Adrenal gland (tissue), 12 donors: ENCODE results near the gene GLS. TPM values are rescaled to one million over a fixed set of nuclear protein-coding genes. Genes with fewer than 3 reads are reported as not detected.

Experiments
- DNase-seq, 7 donors: peaks; one replicate each; pipeline ENCODE4 v3.0.0-alpha.2; 2019 to 2020
- H3K27ac ChIP-seq, 5 donors: fragments of 200-600 bp; sonication (generic) in 4 of 5; 1 replicate in 3 of 5; 2 replicates in 2 of 5; pipeline versions ENCODE4 v1.5.1 to v1.8.0; 2016 to 2020; ENCODE audit warnings: mild to moderate bottlenecking in 1 of 5
- H3K27me3 ChIP-seq: fragments of 200-600 bp; 2 replicates; pipeline ENCODE4 v1.8.0; 2021
- H3K36me3 ChIP-seq, 2 donors: fragments of 200-600 bp; replicated peaks in 1 of 2; 1 replicate in 1 of 2; 2 replicates in 1 of 2; pipeline versions ENCODE4 v1.5.1 to v1.8.0; 2018 to 2022
- H3K4me1 ChIP-seq, 2 donors: fragments of 200-600 bp; replicated peaks in 1 of 2; 1 replicate in 1 of 2; 2 replicates in 1 of 2; pipeline versions ENCODE4 v1.5.1 to v1.8.0; 2018 to 2021
- H3K4me3 ChIP-seq, 4 donors: fragments of 200-600 bp; sonication (generic) in 3 of 4; one replicate each; pipeline ENCODE4 v1.5.1; 2016 to 2018
- H3K9me3 ChIP-seq, 3 donors: fragments of 200-600 bp; sonication (generic) in 1 of 3; replicated peaks in 1 of 3; 1 replicate in 2 of 3; 2 replicates in 1 of 3; pipeline versions ENCODE4 v1.5.1 to v1.8.0; 2016 to 2021
- POLR2A ChIP-seq, 2 donors: fragments of 450-650 bp; IDR thresholded peaks; one replicate each; pipeline ENCODE4 v1.6.1; 2017; ENCODE audit warnings: antibody characterized with exemption in 2 of 2, mild to moderate bottlenecking in 2 of 2, moderate library complexity in 1 of 2
- WGBS, 4 donors: extraction: QIAGEN DNeasy Blood & Tissue Kit in 2 of 4; methylation state at CpG; one replicate each; pipeline versions ENCODE4 v1.1.5 to v1.1.7; 2013 to 2017; 5-methylcytosine and 5-hydroxymethylcytosine counted together
- intact Hi-C, 2 donors: fragments of 100-400 bp; cut with DNase I; formaldehyde crosslinking; loops; one replicate each; pipeline versions ENCODE4 v1.14.1 to v1.15.0; 2022 to 2023
- polyA plus RNA-seq, 3 donors: library from polyadenylated mRNA; stranded (reverse); fragments of 200-250 nt in 2 of 3; fragments of 350-450 nt in 1 of 3; fragmentation: Illumina TruSeq in 1 of 3; extraction: RNeasy Lipid Tissue Mini Kit (QIAGEN cat#74804) in 1 of 3; gene quantifications; one replicate each; pipeline ENCODE4 v1.2.3, GENCODE V29; 2013 to 2014
- total RNA-seq, 9 donors: library from RNA; depleted of rRNA in 4 of 9; stranded (reverse); fragments of >200 nt in 4 of 9; fragments of 120-200 nt in 1 of 9; fragmentation: NEBNext Ultra II Directional in 1 of 9; extraction: Animal tissue kit (Norgen Biotek cat#: 25700) in 1 of 9; gene quantifications; one replicate each; pipeline versions ENCODE4 v1.1.0 to v1.2.4, GENCODE V29; 2013 to 2023
- TF ChIP-seq, protein P1 (sequence below), 6 experiments: fragments of 450-650 bp in 4 of 6; fragments of 200-600 bp in 2 of 6; sonication (generic) in 1 of 6; IDR thresholded peaks; 1 replicate in 5 of 6; 2 replicates in 1 of 6; pipeline versions ENCODE4 v1.5.1 to v1.8.0; 2016 to 2021; ENCODE audit warnings: antibody characterized with exemption in 6 of 6, mild to moderate bottlenecking in 2 of 6, moderate library complexity in 1 of 6
- donor health status: healthy with polysubstance abuse.
- donor health status: Bipolar disorder and iron deficiency.
- donor health status: DM: yes; HTN: yes; CAD: no.
- donor health status: DM: no; HTN: no; CAD: no.
- donor health status: DM: no; HTN: no; CAD: no.
- donor health status: DM: yes; HTN: yes; CAD: no.

Gene GLS
- total and polyA plus RNA-seq, 12 donors, result 55.3 to 527 (median 254) TPM

DNA sequence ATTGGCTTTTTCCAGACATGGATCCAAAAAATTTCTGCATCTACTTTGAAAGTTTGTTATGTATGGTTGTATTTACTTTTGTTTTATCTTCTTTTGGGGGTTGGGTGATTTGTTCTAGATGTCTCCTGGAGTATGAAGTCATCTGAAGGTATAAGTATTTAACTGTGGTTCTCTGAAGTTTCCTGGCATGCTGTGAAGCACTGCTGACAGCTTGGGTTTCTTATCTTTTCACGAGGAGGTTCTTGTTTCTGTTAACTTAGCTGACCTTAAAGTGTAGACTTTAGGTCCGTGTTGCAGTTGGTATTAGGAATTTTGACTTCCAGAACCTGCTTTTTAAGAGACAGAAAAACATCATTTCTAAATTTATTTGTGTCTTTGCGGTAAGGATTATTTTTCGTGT lies 15.9 kb downstream of the GLS start:
- intact Hi-C loops, result no loop called here
- H3K9me3 ChIP-seq, result no peaks in the 10 kb centered on the region
- 57 to 68% (median 60%) methylated on average over 4 of the region's 4 CpGs for WGBS, 4 donors
- no peaks in the 10 kb centered on the region for H3K27me3 ChIP-seq
- DNase-seq, result no peak
- no peak overlapping the region for H3K4me3 ChIP-seq
- peaks cover 11 to 37% of the 10 kb centered on the region in 2 donors for H3K4me1 ChIP-seq
- no peak overlapping the region for H3K27ac ChIP-seq
- peaks cover 0 to 46% of the 10 kb centered on the region in 2 donors for H3K36me3 ChIP-seq
- no peak for TF ChIP-seq POLR2A (IDR thresholded peaks at IDR 0.05)
- TF ChIP-seq, protein P1, sequence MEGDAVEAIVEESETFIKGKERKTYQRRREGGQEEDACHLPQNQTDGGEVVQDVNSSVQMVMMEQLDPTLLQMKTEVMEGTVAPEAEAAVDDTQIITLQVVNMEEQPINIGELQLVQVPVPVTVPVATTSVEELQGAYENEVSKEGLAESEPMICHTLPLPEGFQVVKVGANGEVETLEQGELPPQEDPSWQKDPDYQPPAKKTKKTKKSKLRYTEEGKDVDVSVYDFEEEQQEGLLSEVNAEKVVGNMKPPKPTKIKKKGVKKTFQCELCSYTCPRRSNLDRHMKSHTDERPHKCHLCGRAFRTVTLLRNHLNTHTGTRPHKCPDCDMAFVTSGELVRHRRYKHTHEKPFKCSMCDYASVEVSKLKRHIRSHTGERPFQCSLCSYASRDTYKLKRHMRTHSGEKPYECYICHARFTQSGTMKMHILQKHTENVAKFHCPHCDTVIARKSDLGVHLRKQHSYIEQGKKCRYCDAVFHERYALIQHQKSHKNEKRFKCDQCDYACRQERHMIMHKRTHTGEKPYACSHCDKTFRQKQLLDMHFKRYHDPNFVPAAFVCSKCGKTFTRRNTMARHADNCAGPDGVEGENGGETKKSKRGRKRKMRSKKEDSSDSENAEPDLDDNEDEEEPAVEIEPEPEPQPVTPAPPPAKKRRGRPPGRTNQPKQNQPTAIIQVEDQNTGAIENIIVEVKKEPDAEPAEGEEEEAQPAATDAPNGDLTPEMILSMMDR (IDR thresholded peaks at IDR 0.05), result no peak

DNA sequence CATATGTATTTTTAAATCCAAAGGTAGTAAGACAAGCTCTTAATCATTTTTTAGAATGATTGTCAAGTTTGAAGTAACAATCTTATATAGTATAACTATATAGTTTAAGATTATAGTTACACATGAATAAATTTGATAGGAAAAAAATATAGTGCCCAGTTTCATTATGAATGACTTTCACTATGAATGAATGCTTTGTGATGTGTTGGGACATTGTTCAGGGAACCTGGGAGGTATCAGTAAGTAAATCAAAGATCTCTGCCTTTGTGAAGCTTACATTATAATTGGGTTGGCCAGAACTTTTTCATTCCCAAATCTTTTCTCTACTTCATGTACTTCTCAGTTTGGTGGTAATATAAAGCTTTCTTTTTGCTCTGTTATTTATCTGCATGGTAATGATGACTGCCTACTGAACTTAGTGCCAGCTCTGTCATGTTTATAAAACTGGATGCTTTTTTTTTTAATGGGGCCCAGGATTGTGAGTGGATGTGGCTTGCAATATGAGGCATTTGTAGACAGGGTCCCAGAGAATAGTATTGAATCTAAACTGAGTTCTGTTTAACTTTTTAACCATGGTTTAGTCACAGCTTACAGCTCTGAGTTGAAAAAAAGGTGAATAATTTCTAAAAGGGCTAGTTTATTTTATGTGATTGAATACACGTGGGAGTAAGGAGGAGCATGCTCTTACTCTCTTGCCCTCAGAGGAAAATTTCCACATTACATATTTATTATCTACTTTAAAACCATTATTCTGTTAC lies 23.3 kb downstream of the GLS start:
- intact Hi-C loops, result loop anchor here in 1 of 2 donors (10.0 kb wide), 1 partner anchor 119 kb away; no protein-coding TSS in a partner anchor

DNA sequence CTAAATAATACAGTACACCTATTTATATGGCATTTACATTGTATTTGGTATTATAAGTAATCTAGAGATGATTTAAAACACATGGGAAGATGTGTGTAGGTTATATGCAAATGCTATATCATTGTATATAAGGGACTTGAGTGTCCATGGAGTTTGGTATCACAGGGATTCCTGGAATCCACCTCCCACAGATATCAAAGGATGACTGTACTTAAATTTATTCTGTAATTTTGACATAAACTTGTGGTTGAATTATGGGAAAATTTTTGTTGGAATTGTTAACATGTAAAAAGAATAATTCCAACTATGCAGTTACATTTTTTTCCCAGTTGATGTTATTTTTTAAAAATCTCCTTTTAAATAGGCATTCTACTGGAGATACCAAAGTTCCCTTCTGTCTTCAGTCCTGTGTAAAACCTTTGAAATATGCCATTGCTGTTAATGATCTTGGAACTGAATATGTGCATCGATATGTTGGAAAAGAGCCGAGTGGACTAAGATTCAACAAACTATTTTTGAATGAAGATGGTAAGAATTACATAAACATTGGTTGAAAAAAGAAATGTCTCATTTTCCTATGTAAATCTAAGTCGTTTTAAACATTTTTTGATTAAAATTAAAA lies 24.1 kb downstream of the GLS start:
- no peak for TF ChIP-seq POLR2A (IDR thresholded peaks at IDR 0.05)
- TF ChIP-seq, protein P1 (IDR thresholded peaks at IDR 0.05), result no peak
- WGBS, 4 donors, result 86 to 97% (median 89%) methylated on average over 3 of the region's 3 CpGs
- H3K27ac ChIP-seq, result no peak overlapping the region
- H3K4me1 ChIP-seq, result peaks cover 7 to 8% of the 10 kb centered on the region in 2 donors
- H3K9me3 ChIP-seq, result no peaks in the 10 kb centered on the region
- DNase-seq, result no peak
- H3K36me3 ChIP-seq, result peaks cover 0 to 57% of the 10 kb centered on the region in 2 donors
- intact Hi-C loops, result loop anchor here in 1 of 2 donors (10.0 kb wide), 1 partner anchor 120 kb away; no protein-coding TSS in a partner anchor
- no peak overlapping the region for H3K4me3 ChIP-seq
- H3K27me3 ChIP-seq, result no peaks in the 10 kb centered on the region

More for the DNA sequence above, 23.3 kb downstream of the GLS start:
- no peak for TF ChIP-seq POLR2A (IDR thresholded peaks at IDR 0.05)
- TF ChIP-seq, protein P1 (IDR thresholded peaks at IDR 0.05), result no peak
- no peak for DNase-seq
- Histone ChIP-seq H3K27me3 (no peaks in the 10 kb centered on the region), H3K4me1 (peaks cover 0 to 7% of the 10 kb centered on the region in 2 donors), H3K4me3 (no peak overlapping the region), H3K36me3 (peaks cover 0 to 57% of the 10 kb centered on the region in 2 donors), H3K9me3 (no peaks in the 10 kb centered on the region), H3K27ac (no peak overlapping the region)
- 69 to 82% (median 79%) methylated on average over 1 of the region's 1 CpG for WGBS, 4 donors

DNA sequence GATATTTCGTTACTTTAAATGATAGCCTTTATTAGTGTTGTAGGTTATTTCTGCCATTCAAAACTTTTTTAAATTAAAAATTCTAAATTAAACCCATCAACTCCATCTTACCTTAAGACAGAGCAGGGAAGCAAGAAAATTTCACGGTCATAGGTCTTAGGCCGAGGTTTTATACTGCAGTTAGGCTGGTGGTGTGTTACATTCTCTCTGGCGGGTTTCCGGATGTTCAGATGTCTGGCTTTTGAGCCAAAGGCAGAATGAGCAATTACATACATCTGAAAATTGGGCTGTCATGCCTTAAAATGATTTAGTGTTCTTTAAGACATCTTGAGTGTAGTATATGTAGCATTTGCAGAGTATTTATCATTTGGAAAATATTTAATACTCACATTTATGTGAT lies 27.9 kb downstream of the GLS start:
- Histone ChIP-seq H3K36me3 (peaks cover 0 to 24% of the 10 kb centered on the region in 2 donors), H3K27ac (no peak overlapping the region), H3K4me3 (no peak overlapping the region), H3K9me3 (no peaks in the 10 kb centered on the region), H3K4me1 (peaks cover 19 to 27% of the 10 kb centered on the region in 2 donors), H3K27me3 (no peaks in the 10 kb centered on the region)
- intact Hi-C loops, result loop anchor here in 1 of 2 donors (10.0 kb wide), 1 partner anchor 124 kb away; no protein-coding TSS in a partner anchor
- 92 to 100% (median 97%) methylated on average over 5 of the region's 5 CpGs for WGBS, 4 donors
- DNase-seq, result no peak
- no peak for TF ChIP-seq POLR2A (IDR thresholded peaks at IDR 0.05)
- TF ChIP-seq, protein P1 (IDR thresholded peaks at IDR 0.05), result no peak
